Measurements from ENCODE around the gene DPF1.

GRCh38 chr19:38252941-38253691, 29.1 kb upstream of the DPF1 start:
- TF ChIP-seq CTCF (IDR thresholded peaks at IDR 0.05) (no peak), ZFX (IDR thresholded peaks at IDR 0.05; ENCODE audit: borderline replicate concordance) (no peak)

Measured in 22Rv1 (cell line).